IMR-90 (cell line): ENCODE measurements around the gene WWP2.
"Not testable (repeated sequence)": the region's sequence is repeated elsewhere in the genome, so short reads cannot be mapped to it uniquely, and the experiment has no call there.

Experiments
- BHLHE40 ChIP-seq: fragments of 150-350 bp; IDR thresholded peaks from 2 replicates; pipeline ENCODE4 v1.6.1; 2016; ENCODE audit warnings: mild to moderate bottlenecking, low read depth, low read length
- CEBPB ChIP-seq: IDR thresholded peaks from 2 replicates; pipeline ENCODE4 v1.6.1; 2012; ENCODE audit warnings: low read depth, low read length, improper control_type of control experiment
- CTCF ChIP-seq: conservative IDR thresholded peaks from 2 replicates; pipeline ENCODE4 v1.5.1; 2012; ENCODE audit warnings: mild to moderate bottlenecking, low read depth, low read length, improper control_type of control experiment
- MXI1 ChIP-seq: IDR thresholded peaks from 2 replicates; pipeline ENCODE4 v1.6.1; 2012; ENCODE audit warnings: low read depth, mild to moderate bottlenecking, low read length, moderate library complexity, borderline replicate concordance
- POLR2A ChIP-seq: IDR thresholded peaks from 2 replicates; pipeline ENCODE4 v1.6.1; 2012; ENCODE audit warnings: mild to moderate bottlenecking, low read depth, low read length

GRCh38 chr16:69967688-69968087, 205.6 kb downstream of the WWP2 start:
- not testable (repeated sequence) for TF ChIP-seq CTCF, CEBPB, POLR2A, BHLHE40, MXI1
